Epithelial cell of esophagus (primary cell): ENCODE results near the gene SOX10.

Experiments
- DNase-seq: peaks from one replicate; pipeline ENCODE4 v3.0.0; 2010; ENCODE audit warnings: low read depth
- H3K4me3 ChIP-seq: 2 replicates; pipeline ENCODE4 v1.5.1; 2011; ENCODE audit warnings: mild to moderate bottlenecking, low read length, control low read depth
- CTCF ChIP-seq: IDR thresholded peaks from 2 replicates; pipeline ENCODE4 v1.5.1; 2011; ENCODE audit warnings: low read depth, mild to moderate bottlenecking, low read length, control low read depth, inconsistent platforms; ENCODE audit not compliant: insufficient read depth; ENCODE audit errors: missing control alignments

Gene SOX10

GRCh38 chr22:38029370-38029769 lies 45.0 kb upstream of the SOX10 start:
- DNase-seq = no peak
- H3K4me3 ChIP-seq = no peak overlapping the region
- no peak for TF ChIP-seq CTCF

GRCh38 chr22:38028344-38029130 lies 44.2 kb upstream of the SOX10 start:
- no peak for DNase-seq
- H3K4me3 ChIP-seq = no peak overlapping the region
- TF ChIP-seq CTCF = no peak

DNA sequence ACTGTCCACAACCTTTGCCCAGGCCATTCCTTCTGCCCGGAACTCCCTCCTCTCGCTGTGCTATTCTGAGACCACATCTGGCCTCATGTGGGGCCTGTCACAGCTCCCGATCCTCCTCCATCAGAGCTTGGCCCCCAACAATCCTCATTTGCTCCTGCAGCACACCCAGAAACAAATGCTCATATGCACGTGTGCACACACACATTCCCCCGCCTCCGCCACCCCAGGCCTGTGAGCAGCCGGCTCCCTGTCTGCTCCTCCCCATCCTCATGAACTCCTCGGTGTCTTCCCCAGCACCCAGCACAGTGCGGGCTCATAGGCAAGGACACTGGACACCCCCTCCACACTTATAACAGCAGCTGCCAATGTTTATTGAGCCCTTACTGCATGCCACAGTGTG lies 43.1 kb upstream of the SOX10 start:
- TF ChIP-seq CTCF = no peak
- no peak for DNase-seq
- no peak overlapping the region for H3K4me3 ChIP-seq

DNA sequence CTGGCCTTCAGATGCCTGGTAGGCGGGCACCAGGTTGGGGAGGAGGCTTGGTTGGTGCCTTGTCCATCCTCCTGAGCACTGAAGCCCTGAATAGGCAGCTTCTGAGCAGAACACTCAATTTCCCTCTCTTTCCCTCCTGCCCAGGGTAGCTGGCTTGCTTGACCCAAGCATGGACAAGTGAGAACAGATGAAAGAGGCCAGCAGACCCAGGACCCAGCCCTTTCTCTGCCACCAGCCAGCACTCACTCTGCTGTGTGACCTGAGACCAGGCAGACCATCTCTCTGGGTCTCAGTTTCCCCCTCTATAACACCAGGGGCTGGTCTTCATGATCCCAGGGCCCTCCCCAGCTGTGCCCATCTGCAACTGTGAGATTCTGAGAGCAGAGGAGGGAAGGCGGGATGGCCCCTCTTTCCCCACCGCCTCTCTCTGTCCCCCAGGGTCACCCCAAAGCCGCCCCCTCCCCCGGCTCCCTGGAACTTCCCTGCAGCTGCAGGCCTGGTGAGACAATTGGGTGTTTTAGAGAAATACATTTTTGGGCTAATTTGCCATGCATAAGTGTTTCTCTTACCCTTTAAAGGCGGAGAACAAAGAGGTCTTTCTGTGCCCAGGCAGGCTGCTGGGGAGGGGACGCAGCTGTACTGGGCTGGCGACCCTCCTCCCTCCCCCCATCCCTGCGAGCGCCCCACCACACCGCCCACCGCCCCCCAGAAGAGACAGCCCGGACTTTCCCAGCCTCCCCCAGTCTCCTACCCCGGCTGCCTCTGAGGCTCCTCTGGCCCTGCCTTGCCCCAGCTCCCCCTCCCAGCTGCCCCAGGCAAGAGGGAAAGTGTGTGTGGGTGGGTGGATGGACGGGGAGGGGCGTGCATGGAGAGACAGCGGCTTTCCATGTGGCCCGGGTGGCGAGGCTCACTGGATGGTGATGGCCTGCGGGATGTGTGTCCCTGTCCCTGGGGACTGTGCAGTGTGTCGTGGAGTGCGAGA lies 42.1 kb upstream of the SOX10 start:
- H3K4me3 ChIP-seq = no peak overlapping the region
- no peak for DNase-seq
- no peak for TF ChIP-seq CTCF

- no peak overlapping the region for H3K4me3 ChIP-seq
- DNase-seq = no peak
- TF ChIP-seq CTCF = no peak
Measured at GRCh38 chr22:38025514-38025913, 41.2 kb upstream of the SOX10 start.

- no peak overlapping the region for H3K4me3 ChIP-seq
- no peak for DNase-seq
- no peak for TF ChIP-seq CTCF
Measured at GRCh38 chr22:38023045-38023444, 38.7 kb upstream of the SOX10 start.

DNA sequence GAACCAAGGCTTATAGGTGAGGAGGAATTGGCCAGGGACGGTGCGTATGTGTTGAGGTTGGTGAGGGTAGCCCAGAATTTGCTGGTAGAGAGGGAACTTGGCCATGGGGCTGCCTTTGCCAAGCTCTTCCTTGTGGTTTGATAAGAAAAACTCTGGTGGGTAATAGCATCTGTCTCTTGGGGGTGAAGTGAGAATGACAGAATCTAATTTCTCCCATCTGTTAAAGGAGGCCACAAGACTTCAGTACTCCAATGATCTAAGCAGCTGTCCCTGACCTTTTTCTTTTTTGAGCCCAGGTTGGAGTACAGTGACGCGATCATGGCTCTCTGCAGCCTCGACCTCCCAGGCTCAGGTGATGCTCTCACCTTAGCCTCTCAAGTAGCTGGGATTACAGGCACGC lies 36.9 kb upstream of the SOX10 start:
- H3K4me3 ChIP-seq = no peak overlapping the region
- no peak for TF ChIP-seq CTCF
- DNase-seq = no peak
